GM19023 (cell line): ENCODE measurements around the gene MOB1A.
"Not testable (repeated sequence)": the region's sequence is repeated elsewhere in the genome, so short reads cannot be mapped to it uniquely, and the experiment has no call there.

Source experiments
- ATAC-seq: cut with Tn5 transposase; IDR thresholded peaks from one replicate; pipeline ENCODE4 v1.9.1; 2021; ENCODE audit warnings: mild to moderate bottlenecking, moderate library complexity; ENCODE audit not compliant: unreplicated experiment

Gene MOB1A

DNA sequence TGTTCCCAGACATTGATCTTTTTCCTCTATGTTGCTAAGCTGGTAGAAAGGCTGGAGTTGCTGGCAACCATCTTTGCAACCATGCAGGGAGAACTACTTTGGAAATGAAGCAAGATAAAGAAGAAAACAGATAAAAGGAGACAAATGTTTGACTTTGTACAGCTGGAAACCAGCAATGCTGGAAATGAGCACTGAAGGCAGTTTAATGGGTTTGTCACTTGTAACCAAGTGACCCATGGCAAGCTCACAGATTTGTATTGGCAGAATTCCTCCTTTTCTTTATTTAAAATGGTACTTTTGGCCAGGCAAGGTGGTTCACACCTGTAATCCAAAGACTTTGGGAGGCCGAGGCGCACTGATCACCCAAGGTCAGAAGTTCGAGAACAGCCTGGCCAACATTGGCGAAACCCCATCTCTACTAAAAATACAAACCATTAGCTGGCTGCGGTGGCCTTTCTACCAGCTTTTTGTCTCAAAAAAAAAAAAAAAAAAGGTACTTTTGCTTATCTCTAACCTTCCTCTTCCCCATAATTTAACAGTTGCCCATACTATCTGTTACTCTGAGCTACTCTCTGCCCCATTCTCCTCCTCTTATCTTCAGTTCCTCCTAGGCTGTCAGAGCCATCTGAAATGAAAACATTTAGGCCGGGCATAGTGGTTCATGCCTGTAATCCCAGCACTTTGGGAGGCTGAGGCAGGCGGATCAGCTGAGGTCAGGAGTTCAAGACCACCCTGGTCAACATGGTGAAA, 28.9 kb downstream of the MOB1A start:
- no peak for ATAC-seq

DNA sequence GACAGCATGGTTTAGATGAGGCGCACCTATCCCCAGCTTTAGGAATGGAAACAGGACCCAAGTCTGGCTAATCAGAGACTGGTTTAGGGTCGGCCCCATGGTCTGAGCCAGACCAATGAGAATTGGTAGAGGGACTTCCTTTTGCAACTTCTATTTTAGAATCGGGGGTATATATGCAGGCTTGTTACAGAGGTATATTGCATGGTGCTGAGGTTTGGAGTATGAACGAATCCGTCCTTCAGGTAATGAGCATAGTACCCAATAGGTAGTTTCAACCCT, 29.5 kb downstream of the MOB1A start:
- no peak for ATAC-seq

DNA sequence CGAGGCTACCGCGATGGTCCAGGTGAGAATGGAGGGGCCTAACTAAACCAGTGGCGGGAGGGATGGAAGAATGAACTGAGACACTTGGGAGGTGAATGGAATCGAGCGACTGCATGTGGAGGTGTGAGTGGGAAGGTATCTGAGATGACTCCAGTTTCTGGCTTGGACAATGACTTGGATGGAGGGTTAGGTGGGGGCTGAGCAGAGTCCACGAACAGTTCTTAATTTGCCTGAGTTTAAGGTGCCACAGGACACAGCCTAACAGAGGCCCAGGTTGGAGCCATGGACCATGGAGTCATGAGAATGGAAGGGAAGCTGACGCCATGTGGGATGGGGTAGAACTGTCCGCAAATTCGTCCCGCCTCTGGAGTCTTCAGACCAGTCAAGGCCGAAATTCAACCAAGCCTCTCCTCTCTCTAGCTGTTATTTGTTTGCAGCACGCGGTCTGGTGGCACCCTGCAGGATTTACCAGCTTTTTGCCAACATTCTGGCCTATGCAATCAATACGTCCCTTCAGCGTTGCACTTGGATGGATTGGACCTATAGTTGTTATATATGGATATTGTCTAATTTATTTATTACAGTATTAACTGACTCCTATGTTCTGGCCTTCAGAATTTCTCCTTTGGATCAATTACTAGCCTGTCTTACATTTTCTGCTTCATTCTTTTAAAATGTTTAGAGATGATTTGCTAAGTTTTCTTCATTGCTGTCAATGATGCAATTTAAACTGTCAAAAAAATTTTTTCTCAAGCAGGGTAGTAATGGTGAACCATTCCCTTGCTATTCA, 30.0 kb downstream of the MOB1A start:
- ATAC-seq = peak; percentile 3

DNA sequence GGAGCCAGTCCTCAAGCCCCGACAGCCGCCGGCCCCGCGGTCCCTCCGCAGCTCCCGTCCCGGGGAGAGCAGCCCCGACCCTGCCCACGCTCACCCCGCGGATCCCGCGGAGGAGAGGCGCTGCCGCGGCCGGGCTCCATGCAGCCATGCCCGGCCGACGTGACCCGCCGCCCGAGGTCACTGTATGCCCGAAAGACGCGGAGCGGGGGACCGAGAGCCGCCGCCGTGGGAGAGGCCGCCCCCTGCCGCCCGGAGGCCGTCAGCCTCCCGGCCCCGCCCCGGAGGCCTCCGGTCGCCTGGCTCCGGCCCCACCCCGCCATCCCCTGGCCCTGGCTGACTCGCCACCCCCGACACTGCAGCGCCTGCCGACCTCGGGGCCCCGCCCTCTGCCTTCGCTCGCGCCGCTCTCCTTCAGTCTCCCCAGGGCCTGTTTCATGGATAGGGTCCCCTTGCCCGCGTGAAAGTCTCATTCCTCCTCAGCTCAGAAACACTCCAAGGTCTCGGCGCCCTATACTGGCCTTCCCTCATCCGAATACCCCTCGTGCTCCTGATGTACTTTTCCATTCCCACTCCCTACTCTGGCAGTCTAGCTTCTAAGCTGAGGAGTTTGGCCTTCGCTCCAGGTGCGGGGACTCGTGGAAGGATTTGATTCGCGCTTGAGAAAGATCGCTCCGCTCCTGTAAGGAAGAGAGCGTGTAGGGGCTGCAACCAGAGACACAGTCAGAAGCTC, 30.8 kb downstream of the MOB1A start, which contains the start of gene BOLA3:
Gene BOLA3 (minus strand): TSS at position 186 of the 730 bp plus-strand sequence. CDS start 38 bp downstream, at position 148.
- ATAC-seq = peak; percentile 89

DNA sequence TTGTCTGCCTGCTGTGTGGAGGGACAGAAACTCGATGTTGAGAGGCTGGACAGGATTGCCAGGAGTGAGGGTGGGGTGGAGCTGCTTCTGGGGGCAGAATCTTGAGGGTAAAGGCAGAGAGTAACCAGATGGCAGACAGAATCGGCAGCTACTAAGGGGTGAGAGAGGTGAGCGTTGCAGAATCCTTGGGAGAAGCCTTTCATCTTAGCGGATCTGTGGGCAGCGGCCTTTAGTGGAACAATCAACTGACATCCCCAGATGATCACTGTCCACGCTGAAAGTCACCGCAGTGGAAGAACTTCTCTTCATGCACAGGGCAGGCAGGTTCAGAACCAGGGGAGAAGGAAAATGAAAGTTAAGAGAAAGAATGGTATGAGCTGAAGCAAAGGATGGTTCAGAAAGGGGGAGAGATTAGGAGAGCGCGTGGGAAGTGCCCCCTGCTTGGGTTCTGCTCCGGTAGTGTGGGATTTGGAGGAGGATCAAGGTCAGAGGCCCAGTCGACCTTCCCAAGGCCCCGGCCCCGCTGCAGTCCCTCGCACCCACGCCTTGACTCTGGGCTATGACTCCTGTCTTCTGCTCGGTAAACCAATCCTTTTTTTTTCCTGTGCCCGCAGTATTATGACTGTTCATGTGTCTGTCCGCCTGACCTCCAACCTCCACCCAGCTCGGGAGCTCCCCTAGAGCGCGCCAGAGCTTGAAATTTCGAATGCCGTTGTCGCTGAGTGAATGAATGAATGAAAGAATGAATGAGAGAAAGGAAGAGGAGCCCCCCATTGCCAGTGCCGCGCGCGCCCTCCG, 31.6 kb downstream of the MOB1A start:
- peak; percentile 45 for ATAC-seq

DNA sequence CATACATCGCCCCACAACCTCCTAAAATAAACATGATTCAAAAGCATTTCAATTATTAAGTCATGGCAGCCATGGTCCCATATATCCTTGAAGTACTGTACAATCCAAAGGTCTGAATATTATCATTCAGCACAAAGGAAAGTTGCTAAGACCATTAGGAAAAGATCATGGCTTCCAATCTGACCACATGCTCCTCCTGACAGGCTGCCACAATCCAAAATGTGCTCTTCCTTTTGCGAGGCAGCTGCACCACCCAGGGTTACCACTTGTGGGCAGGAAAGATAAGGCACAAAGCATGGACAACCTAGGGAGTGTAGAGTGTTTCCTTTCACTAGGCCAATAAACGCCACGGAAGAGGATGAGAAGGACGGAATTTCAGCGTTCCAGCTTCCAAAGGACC, 36.3 kb downstream of the MOB1A start:
- no peak for ATAC-seq

DNA sequence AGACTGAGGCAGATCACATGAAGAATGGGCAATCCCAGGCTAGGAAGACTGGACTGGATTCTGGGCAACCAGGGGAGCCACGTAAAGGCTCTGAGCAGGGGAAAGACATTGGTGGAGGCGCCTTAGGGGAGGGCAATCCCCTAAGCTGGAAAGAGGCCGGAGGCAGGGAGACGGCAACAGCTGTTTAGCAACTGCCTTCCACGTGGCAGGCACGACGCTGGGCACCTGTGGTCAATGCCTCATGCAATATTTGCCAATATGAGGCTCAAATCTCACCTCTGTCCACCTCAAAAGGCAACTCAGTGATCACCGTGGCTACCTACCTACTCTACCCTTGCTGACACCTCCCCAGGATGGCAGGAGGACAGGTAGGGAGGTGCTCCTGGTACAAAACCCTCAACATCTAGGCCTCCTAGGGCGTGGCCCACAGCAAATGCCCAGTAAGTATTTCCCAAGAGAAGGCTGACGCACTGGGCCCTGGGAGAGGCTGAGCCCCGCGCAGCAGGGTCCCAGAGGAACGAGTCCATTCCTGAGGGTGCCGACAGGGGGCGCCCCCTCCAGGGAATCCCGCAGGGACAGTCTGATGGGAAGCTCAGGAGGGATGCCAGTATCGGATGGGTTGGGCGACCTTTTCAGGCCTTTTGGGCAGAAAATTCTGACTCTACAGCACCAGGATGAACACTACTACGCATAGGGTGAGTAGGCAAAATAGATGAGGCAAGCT, 39.9 kb downstream of the MOB1A start:
- no peak for ATAC-seq

DNA sequence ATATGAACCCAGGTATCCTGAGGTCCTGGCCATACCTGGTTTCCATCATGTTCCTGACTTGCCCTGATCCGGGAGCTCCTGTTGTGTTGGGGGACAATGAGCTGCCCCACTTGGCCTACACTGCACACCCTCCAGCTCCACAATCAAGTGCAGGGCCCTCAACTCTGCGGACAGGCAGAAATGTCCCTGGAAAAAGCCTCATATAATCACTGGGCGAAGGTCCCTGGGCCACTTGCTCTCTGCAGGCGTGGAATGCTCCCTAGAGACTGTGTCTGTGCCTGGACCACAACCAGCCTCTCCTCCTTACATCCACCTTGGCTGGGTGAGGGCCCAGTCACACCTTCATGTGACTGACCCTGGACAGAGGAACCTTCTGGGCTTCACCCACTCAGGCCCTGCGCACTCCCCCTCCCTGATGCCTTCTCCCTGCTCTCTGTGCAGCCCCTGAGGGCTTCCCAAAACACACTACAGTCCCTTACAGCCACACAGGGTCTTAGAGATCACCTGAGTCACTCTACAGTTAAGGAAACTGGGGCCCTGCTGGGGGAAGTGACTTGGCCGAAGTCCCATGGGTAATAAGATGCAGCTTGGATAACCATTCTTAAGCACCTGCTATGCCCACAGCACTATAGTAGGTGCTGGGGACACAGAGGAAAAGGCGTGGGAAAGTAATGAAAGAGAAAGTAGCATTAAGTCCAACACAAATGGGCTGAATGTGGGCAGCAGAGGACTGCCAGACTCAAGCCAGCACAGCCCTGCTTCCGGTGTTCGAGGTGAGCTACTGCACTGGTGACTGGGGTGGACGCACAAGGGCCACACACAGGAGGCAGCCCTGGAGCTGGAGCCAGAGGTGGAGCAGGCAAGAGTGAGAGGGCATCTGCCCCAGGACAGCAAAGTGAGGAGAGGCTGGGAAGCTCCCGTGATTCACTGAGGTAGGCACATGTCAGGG, 40.8 kb downstream of the MOB1A start:
- ATAC-seq = no peak

DNA sequence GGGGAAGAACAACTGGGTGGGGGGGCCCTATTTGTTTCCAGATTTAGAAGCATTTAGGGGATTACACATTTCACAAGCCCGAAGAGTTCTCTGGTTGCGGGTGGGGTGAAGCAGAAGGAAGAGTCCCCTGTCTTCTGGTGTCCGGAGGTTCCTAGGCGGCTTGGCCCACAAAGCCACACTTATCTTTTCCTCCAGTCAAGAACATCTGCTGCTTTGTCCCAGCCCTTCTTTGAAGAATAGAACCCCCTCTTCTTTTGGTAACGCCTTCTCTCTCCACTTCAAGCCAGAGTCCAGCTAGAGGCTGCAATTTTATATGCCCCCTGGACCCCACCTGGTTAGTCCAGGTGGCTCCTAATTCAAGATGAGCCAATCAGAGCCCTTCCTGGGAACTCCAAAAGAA, 46.8 kb downstream of the MOB1A start:
- ATAC-seq = no peak

DNA sequence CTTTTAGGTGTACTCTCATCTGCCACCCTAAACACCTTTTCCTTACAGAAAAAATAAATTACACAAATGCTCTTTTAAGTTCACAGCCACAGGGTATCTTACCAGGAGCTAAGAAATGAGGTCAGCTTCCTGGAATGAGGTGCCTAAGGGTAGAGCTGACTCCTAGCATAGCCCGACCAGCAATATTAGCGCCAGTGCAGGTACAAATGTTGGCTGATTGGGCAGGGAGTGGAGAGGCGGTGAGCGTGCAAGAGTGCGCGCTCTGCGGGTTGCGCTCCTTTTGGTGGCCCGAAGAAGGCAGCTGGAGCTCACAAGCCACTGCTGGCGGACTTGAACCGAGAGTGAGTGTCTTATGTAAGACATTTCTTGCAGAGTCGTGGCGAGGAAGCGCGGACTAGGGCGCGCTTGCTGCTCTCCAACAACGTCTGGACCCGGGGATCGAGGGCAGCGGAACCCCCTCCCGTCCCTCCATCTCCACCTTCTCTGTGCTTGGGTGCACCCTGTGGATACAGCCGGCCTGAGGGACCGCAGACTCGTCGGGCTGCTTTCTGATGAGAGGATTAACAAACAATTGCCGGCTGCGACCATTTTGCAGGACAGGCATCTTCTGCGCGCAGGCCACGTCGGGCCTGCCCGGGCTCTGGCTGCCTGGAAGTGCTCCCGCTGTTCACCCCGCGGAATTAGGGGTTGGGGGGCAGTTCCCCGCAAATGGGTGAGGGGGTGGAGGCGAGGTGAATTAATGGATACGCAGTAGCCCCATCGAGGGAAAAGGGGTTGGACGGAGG, 48.3 kb downstream of the MOB1A start:
- ATAC-seq = no peak

DNA sequence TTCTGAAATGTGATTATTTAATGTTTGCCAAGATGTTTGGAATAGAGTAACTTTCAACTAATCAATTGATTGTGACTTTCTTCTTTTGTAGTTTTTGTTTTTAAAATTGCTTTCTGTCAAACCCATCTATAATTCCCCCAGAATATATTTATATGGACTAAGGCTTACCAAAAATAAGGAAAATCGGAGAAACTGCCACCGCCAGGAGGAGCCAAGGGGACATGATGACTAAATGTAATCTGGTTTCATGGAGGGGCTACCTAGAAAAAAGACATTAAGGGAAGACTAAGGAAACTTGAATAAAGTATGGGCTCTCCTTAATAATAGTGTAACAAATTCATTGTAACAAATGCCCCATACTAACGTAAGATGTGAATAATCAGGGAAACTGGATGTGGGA, 50.5 kb downstream of the MOB1A start:
- no peak for ATAC-seq

DNA sequence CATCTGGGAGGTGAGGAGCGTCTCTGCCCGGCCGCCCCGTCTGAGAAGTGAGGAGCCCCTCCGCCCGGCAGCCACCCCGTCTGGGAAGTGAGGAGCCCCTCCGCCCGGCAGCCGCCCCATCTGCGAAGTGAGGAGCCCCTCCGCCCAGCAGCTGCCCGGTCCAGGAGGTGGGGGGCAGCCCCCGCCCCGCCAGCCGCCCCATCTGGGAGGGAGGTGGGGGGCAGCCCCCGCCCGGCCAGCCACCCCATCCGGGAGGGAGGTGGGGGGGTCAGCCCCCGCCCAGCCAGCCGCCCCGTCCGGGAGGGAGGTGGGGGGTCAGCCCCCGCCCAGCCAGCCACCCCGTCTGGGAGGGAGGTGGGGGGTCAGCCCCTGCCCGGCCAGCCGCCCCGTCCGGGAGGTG, 54.7 kb downstream of the MOB1A start:
- ATAC-seq = not testable (repeated sequence)

DNA sequence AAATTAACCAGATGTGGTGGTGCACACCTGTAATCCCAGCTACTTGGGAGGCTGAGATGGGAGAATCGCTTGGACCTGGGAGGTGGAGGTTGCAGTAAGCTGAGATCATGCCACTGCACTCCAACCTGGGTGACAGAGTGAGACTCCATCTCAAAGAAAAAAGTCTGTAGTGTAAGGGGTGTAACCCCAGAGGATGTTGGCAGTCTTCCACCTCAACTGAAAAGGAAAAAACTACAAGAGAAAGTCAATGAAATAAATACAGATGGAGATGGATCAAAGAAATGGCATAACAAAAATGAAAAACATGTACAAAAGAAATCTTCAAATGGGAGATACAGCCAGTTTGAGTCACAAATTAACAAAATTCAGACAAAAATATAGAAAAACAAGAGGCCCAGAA, 56.8 kb downstream of the MOB1A start:
- ATAC-seq = not testable (repeated sequence)

DNA sequence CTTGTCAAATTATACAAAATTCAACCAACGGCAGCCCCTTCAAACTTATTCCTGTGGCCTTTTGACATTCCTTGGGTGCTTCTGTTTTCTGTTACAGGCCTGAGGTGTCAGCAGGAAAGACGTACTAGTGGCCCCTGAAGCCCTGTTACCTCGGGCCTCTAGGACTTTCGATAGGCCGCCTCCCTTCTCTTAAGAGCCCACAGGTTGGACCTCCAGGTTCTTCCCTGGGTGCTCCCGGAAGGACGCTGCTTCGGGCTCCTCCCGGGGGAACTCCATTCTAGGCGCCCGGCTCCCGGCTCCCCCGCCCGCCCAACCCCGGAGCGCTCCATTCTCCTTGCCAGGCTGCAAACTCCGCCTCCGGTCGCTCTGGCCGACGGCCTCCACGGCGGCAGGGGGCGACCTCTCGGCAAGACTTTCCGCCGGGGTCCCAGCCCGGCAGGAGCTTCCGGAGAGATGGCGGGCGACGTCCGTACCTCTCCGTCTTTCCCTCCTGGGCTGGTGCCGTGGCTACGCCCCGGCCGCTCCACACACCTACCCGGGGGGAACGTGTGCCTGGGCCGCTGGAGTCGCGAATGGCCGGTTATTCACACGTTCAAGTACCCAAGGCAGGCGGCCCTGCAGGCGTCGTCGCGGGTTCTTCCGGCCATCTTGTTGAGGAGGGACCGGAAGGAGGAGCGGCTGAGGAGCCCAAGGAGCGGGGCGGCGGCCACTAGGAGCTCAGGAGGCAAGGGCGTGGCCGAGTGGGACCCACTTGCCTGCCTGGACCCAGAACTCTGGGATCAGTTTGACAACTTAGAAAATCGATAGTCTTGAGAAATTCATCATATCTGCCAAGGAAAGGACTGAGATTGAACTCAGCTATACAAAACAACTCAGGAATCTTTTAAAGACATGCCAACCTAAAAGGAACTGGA, 58.5 kb downstream of the MOB1A start:
- ATAC-seq = peak; percentile 98

DNA sequence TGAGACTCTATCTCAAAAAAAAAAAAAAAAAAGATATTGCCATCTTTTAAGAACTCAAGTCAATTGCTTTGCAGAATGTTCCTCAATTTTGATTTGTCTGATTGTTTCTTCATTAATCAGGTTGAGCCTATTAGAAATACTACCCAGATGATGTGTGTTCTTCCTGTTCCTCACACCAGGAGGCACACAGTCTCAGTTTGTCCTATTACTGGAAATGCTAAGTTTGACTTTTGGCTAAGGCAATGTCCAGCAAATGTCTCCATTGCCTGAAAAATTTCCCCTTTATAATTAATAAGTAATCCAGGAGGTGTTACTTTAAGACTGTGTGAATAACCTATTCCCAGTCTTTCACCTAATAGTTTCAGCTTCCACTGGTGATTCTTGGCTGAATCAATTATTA, 59.3 kb downstream of the MOB1A start:
- no peak for ATAC-seq

DNA sequence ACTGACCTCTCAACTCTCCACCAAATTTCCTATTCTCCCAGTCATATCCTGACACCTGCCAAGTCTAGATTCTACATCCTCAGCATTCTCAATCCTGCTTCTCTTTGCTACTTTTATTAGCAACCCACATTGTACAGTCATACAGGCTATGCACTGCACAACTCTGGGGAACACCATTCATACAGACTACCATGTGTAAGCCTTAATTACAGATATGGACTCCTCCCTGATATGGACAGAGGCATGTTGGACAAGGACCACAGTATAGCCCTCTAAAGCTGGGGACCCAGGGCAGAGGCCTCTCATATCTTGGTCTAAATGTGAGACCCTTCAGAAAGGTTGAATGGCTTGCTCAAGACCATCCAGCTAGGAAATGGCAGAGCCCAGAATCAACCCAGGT, 67.3 kb downstream of the MOB1A start:
- ATAC-seq = no peak

DNA sequence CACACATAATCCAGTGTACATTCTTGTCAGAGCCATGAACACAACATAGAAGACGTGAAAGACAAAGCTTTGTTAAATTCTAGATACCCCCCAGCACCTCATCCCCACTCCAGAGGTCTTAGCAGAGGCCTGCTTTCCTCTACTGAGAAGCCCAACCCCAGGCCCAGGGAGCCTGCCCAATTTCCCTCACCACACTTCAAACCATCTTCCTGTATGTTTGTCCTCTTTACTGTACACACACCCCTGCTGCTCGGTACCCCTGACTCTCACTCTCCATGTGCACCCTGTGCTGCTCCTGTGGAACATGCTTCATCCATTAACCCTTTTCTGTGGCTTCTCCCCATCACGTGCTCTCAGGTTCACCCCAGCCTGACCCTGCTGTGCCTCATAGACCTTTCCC, 68.1 kb downstream of the MOB1A start:
- no peak for ATAC-seq
